ENCODE measurements around the gene CFAP100. TPM values are rescaled to one million over a fixed set of nuclear protein-coding genes. Genes with fewer than 3 reads are reported as not detected.

The CFAP100 gene
- polyA plus RNA-seq, 4 donors: 0.40 to 3.0 (median 1.7) TPM

DNA sequence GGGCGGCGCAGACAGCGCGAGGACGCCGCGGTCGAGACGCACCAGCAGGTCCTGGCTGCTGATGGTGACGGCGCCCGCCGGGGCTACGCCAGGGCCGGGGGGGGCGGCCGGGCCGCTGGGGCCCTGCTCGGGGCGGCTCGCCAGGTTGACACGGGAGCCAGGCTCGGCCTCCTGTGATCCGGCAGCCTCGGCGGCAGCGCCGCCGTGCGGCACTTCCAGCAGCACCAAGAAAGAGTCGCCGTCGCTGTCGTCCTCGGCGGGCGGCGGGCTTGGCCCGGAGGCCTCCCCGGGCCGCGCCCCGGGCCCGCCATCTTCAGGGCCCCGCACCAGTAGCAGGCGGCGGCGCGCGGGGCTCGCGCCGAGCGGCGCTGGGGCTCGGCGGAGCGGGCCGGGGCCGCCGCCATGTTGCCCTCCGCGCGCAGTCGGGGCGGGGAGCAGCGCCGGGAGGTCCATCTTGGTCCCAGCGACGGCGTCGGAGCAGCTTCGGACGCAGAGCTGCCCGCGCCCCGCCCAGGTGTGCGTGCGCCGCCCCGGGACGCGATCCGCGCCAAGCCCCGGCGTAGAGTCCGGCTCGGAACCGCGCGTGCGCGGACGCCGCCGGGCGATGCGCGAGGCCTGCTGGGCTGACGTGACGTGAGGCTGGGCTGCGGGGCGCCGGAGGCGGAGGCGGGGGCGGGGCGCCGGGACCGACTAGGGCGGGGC, 80.9 kb downstream of the CFAP100 start, which contains the start of gene ZXDC:
Gene ZXDC, minus strand, starts transcription at position 479 of the 702 bp plus-strand sequence. Its CDS starts 26 bp downstream, at position 453.
- DNase-seq (ENCODE audit: low read depth in 4 of 4, low spot score in 2 of 4): peak; percentile 70 to 89 (median 86)

DNA sequence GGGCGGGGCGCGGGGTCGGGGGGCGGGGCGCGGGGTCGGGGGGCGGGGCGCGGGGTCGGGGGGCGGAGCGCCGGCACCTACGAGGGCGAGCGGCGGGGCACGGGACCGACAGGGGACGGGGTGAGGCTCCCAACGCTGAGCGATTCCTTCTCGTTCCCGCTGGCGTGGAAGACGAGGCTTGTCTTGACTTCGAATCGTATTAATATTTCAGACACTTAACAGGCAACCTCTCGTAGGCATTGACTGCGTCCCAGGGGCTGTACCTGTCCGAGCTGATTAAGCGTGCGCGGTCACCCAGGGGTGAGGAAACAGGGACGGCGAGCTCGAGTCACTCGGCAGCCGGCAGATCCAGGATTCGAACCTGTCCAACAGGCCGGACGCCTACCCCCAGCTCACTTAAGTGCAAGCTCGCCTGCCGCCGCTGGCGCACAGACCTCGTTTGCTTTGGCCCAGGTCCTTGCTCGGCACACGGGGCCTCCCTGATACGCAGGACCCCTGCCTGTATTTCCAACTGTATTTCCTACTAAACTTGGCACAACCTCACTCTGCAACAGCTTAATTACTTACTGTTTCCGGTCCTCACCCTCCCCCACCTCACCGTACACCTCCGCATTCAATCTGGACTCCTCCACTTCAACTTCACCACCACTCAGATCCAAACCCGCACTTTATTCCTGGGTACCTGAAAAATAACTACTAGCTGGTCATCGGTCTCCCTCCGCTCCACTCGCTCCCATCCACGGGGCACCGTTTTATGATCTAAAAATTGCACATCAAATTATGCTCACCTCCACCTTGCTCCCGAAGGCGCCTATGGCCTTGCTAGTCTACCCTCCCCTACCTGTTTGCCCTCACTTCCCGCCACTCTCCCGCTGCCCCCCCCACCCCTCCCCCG, 81.7 kb downstream of the CFAP100 start:
- peak in 2 of 4 donors; percentile 39 to 44 for DNase-seq (ENCODE audit: low read depth in 4 of 4, low spot score in 2 of 4)

DNA sequence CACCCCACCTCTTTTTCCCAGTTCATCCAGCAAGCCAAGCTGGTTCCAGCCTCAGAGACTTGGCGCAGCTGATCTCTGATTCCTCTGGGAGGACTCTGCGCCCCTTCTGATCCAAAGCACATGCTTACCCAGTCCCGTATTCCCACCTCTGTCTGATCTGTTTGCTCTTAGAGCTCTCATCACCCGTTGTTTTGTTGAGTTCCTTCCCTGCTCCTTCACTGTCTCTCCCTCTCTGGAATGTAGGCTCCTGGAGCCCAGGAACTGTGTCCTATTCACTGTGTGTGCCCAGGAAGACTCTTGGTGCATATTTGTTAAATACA, 82.3 kb downstream of the CFAP100 start:
- DNase-seq (ENCODE audit: low read depth in 4 of 4, low spot score in 2 of 4): no peak

DNA sequence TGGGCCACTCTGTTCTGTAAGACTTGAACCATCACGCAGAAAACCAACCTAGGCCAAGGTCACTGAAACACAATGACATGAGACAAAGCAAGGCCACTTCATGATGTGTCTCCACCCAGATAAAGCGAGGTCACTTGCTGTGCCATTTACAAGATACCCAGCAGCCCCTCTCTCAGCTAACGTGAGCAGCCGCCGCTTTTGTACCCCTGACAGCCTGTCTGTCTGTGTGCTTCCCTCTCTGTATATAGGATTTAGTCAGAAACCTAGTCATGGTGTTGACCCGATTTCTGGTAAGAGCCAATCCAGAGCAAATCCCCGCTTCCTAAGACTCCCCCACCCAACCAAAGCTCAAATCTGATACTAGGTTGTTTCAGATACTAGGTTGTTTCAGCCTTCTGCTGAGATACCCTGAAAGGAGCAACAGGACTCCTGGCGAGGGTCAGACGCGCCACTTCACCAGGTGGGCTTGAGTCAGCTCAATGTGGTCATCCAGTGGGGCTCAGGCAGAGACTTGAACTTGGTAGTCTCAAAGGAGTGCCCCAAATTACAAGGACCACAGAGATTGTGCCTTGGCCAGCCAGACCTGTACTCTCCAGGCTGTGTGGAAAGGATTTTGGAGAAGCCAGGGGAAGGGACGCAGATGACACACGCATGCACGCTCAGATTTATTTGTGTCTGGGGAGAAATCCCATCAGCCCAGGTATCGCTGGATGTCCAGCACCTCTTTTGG, 84.0 kb downstream of the CFAP100 start:
- DNase-seq (ENCODE audit: low read depth in 4 of 4, low spot score in 2 of 4): no peak

DNA sequence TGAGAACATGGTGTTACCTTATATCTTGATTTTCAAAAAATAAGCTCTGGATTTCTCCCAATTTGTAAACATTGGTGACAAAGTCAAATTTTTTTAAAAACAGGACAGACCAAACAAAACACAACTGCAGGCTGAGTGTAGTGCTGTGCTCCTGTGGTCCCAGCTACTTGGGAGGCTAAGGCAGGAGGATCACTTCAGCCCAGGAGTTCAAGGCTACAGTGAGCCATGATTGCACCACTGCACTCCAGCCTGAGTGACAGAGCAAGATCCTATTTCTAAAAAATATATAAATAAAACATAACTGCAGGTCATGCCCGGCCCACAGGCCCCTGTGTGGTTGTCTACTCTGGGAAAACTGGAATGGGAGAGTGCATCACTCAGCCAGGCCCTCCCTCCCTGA, 84.9 kb downstream of the CFAP100 start:
- DNase-seq (ENCODE audit: low read depth in 4 of 4, low spot score in 2 of 4): no peak

DNA sequence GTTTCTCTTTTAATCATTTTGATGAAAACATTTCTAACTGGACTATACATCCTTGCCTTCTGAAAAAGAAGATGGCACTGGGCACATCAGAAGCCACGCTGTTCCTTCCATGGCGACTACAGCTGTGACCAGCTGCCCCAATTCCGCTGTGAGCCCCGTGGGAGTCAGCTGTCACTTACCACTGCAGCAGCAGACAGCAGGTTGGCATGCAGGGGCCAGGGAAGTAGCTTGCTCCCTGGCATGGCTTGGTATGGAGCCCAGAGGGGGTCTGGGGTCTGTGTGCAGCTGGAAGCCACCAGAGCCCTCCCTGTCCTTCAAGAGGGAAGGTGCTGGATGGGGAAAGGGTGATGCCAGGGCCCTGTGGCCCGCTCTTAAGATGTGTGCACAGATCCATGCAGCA, 85.5 kb downstream of the CFAP100 start:
- no peak for DNase-seq (ENCODE audit: low read depth in 4 of 4, low spot score in 2 of 4)

DNA sequence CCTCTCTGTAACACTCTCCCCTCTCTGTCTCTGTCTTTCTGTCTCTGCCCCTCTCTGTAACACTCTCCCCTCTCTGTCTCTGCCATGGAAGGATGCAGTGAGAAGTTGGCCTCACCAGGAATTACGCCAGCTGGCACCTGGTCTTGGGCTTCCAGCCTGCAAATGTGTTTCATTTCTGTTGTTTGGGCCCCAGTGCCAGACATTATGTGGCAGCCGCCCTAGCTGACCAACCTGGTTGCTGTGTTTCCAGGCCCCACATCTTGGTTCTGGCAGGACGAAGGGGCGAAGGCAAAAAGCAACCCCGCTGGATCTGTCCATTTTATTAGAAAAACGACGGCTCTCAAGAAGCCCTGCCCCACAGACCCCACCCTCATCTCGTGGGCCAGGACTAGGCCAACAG, 86.2 kb downstream of the CFAP100 start:
- no peak for DNase-seq (ENCODE audit: low read depth in 4 of 4, low spot score in 2 of 4)

DNA sequence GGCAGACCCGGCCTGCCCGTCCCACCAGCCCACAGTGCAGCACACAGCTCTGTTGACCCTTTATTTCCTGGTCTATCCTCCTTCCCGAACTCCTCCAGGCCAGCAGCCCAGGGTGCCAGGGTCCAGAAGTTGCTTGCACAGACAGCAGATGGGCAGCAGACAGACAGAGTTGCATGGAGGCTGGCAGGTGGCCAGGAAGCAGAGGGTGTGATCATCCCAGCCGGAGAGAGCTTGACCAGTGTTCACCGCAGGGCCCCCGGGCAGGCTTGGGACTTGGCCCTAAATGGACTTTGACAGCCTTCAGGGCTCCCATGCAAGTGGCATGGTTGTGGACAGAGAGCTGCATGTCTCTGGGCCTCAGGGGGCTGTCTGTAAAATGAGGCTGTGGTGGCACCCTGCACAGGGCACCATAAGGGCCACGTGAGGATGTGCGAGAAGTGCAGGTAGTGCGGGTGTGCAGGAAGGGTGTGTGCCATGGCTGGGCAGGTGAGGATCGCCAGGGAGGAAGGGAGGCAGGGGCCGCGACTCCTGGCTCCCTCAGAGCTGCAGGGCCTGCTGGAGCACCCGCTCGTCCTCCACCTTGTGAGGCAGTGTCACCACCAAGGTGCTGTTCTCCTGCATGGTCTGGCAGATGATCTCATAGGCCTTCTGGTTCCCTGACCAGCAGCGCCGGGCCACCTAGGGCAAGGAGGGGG, 87.2 kb downstream of the CFAP100 start:
- no peak for DNase-seq (ENCODE audit: low read depth in 4 of 4, low spot score in 2 of 4)

DNA sequence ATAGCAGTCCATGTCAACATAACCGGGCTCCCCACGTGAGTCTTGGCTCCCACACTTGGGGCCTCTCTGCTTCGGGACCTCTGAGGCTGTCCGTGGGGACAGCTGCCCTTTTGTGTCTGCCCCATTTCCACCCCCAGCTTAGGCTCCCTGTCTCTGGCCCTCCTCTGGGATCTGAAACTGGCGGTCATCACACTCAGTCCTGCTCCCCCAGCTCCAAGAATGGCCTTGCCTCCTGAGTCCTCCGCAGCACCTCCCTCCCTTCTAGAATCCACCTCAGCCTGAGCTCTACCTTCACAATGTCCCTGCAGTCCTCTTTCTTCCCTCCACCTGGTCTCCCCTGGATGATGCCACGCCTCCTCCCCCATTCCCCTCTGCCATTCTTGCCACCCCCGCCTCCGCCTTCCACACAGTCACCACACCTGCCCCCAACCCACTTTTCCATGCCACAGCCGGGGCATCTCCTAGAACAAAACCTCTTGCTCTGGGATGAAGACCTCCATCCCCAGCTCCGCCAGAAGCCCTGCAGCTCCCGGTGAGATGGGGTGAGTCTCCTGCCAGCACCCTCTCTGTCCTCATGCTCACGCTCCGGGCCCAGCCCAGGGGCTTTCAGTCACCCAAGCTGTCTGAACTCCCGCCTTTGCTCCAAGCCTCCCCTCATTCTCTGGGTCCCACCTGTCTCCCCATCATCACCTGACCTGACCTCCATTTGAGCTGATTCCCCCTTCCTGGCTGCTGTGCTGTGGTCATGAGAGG, 88.0 kb downstream of the CFAP100 start:
- DNase-seq (ENCODE audit: low read depth in 4 of 4, low spot score in 2 of 4): no peak

DNA sequence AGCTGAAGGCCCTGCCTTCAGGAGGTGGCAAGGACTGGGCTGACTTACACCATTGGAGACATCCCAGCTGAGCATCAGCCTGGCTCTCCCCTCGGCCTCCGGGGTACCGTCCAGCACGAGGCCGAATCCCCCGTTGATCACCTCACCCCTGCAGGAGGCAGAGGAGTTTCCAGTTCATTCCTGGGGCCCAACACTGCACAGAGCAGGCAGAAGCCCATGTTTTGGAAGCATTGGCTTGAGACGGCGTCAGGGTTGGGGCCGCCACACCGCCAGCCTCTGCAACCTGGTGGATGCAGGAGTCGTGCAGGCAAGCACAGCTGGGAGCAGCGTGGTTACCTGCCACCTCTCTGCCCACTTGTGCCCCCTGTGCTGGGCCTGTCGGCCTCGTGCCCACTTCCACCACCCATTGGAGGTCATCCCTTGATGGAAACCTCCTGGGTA, 88.6 kb downstream of the CFAP100 start:
- no peak for DNase-seq (ENCODE audit: low read depth in 4 of 4, low spot score in 2 of 4)

DNA sequence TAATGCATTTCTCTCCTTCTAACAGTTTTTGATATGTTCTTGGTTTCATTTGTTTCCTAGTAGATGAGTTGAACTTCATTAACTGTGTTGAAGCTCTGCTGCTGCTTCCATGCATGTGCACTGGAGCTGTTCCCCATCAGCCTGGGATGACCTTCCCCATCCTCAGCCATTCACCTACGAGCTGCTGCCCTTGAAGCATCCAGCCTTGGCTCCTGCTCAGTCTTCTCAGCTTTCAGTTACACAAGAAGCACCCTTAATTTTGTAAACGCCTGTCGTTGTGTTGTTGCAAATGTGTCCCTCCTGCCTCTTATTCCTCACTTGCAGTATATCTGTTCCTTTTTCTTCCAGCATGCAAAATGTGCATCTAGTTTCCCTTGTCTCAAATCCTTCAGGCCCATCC, 89.4 kb downstream of the CFAP100 start:
- DNase-seq (ENCODE audit: low read depth in 4 of 4, low spot score in 2 of 4): no peak

DNA sequence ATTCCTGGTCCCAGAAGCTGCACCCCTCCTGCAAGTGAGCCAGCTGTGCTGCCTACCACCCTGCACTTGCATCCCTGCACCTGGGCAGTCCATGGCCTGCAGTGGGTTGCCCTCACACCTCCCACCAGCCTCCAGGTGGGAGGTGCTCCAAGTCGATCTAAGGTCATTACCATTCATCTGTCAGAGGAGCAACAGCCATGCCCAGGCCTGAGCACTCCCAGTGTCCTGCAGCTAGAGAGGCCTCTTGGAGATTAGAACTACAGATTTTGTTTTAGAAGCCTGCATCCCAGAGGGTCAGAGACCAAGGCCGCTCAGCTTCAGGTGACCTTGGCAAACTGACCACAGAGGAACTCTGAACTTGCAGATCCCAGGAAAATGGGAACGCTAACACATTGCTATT, 90.0 kb downstream of the CFAP100 start:
- no peak for DNase-seq (ENCODE audit: low read depth in 4 of 4, low spot score in 2 of 4)

DNA sequence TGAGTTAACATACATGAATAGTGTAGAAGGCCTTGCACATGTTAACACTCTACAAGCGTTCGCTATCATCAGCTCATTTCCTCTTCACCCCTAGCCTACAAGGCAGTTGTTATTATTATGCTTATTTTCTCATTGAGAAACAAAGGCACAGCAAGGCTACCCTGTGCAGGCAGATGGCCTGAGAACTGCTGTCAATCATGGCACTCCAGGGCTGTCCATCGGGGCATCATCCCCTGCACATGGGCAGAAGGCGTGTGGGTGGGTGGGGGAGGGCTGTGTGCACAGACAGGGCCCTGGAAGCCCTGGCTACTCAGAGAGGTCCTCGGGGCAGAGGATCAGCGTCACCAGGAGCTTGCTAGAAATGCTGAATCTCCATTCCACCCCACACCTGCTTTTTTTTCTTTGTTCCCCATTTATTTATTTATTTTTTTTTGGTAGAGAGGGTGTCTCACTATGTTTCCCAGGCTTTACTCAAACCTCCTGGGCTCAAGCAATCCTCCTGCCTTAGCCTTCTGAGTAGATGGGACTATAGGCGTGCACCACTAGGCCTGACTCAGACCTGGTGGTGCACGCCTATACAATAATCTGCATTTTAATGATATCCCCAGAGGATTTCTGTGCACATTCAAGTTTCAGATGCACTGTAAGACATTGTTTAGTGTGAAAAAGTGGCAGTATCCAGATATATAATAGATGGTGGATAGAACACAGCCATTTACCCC, 90.6 kb downstream of the CFAP100 start:
- DNase-seq (ENCODE audit: low read depth in 4 of 4, low spot score in 2 of 4): no peak

DNA sequence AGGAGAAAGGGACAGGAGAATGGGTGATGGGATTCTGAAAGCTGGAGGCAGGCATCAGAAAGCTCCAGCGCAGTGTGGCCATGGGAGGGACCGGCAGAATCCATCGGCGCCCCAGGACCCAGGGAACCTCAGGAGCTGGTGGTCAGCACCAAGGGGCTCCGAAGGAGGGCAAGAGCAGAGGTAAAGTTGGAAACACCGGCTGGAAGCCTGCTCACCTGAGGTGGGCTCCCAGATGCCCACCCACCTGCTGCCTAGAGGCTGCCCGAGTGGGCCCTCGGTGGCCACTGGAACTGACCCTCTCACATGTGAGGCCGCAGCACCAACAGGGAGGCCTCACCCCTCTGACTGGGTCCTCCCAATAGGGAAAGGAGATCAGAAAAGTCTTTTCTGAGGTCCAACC, 91.2 kb downstream of the CFAP100 start:
- no peak for DNase-seq (ENCODE audit: low read depth in 4 of 4, low spot score in 2 of 4)

Other genes with a start within 250 kb of the CFAP100 start
- 10 to 100 TPM; 33.1 to 49.0 (median 42.8) TPM for gene ALDH1L1, start 214.3 kb upstream of the CFAP100 start, polyA plus RNA-seq (ENCODE audit: insufficient read length in 4 of 4)
- gene KLF15, start 37.5 kb upstream of the CFAP100 start, polyA plus RNA-seq (ENCODE audit: insufficient read length in 4 of 4): 10 to 100 TPM in 3 of 4 donors, 1 to 10 TPM in 1; 8.8 to 16.8 (median 14.1) TPM
- gene ZXDC, start 81.0 kb downstream of the CFAP100 start, polyA plus RNA-seq (ENCODE audit: insufficient read length in 4 of 4): 10 to 100 TPM; 29.3 to 47.3 (median 35.9) TPM
- gene UROC1, start 122.9 kb downstream of the CFAP100 start, polyA plus RNA-seq (ENCODE audit: insufficient read length in 4 of 4): under 1 TPM; 0.13 to 0.27 (median 0.15) TPM
- gene CHST13, start 129.2 kb downstream of the CFAP100 start, polyA plus RNA-seq (ENCODE audit: insufficient read length in 4 of 4): 1 to 10 TPM; 4.0 to 6.5 (median 5.2) TPM
- under 1 TPM in 2 of 4 donors, not detected in 2; 0.14 TPM for gene C3orf22, start 164.0 kb downstream of the CFAP100 start, polyA plus RNA-seq (ENCODE audit: insufficient read length in 4 of 4)

Data from left renal cortex interstitium (tissue), 4 donors.